MCF 10A (cell line): ENCODE measurements around the gene FOXP4. TPM values are rescaled to one million over a fixed set of nuclear protein-coding genes. Genes with fewer than 3 reads are reported as not detected.

ENCODE experiments used
- BruUV-seq: library from RNA; stranded (reverse); fragments of 400-500 nt; replicated peaks from 2 replicates; lab custom pipeline; 2021; lab: Mats Ljungman, UMichigan
- CTCF ChIA-PET: fragments of 300-600 bp; sonication (Branson Sonifier 250); formaldehyde crosslinking; extraction: SDS; loops from one replicate; lab custom pipeline; 2021; ENCODE audit warnings: antibody characterized with exemption, inconsistent platforms; lab: Yijun Ruan, JAX
- POLR2A ChIA-PET: fragments of 300-600, 350-650 bp; sonication (Branson Sonifier 250); formaldehyde crosslinking; extraction: SDS; loops from one replicate; lab custom pipeline; 2020; ENCODE audit warnings: antibody characterized with exemption, inconsistent platforms; lab: Yijun Ruan, JAX
- DNase-seq: peaks from one replicate; pipeline ENCODE4 v3.0.0-alpha.2; 2018; ENCODE audit not compliant: unreplicated experiment
- H3K27ac Mint-ChIP-seq: one replicate; pipeline ENCODE4 v1.8.0; 2022; ENCODE audit warnings: mild to moderate bottlenecking, low read depth, mixed read lengths; ENCODE audit not compliant: unreplicated experiment
- H3K27me3 Mint-ChIP-seq: one replicate; pipeline ENCODE4 v1.8.0; 2022; ENCODE audit warnings: mixed read lengths; ENCODE audit not compliant: insufficient read depth, unreplicated experiment
- H3K36me3 Mint-ChIP-seq: one replicate; pipeline ENCODE4 v1.8.0; 2022; ENCODE audit warnings: mild to moderate bottlenecking, moderate library complexity, mixed read lengths; ENCODE audit not compliant: insufficient read depth, unreplicated experiment
- H3K4me1 Mint-ChIP-seq: one replicate; pipeline ENCODE4 v1.8.0; 2022; ENCODE audit warnings: mixed read lengths; ENCODE audit not compliant: insufficient read depth, unreplicated experiment
- H3K4me3 Mint-ChIP-seq: one replicate; pipeline ENCODE4 v1.8.0; 2022; ENCODE audit warnings: mild to moderate bottlenecking, moderate library complexity, mixed read lengths; ENCODE audit not compliant: unreplicated experiment
- H3K9me3 Mint-ChIP-seq: one replicate; pipeline ENCODE4 v1.8.0; 2022; ENCODE audit warnings: mixed read lengths; ENCODE audit not compliant: unreplicated experiment
- intact Hi-C: fragments of 100-400 bp; cut with micrococcal nuclease; formaldehyde crosslinking; loops from 2 replicates; pipeline ENCODE4 v1.14.1; 2022
- total RNA-seq: library from RNA; stranded (reverse); gene quantifications from 2 replicates; pipeline ENCODE4 v1.2.3, GENCODE V29; 2022
- TF ChIP-seq, protein P1 (sequence below): fragments of 200-600 bp; IDR thresholded peaks from one replicate; pipeline ENCODE4 v1.8.0; 2022; ENCODE audit warnings: antibody characterized with exemption, mild to moderate bottlenecking; ENCODE audit not compliant: unreplicated experiment

FOXP4 gene
- total RNA-seq, 1 experiment from 2014 or later, result 16.5 TPM

DNA sequence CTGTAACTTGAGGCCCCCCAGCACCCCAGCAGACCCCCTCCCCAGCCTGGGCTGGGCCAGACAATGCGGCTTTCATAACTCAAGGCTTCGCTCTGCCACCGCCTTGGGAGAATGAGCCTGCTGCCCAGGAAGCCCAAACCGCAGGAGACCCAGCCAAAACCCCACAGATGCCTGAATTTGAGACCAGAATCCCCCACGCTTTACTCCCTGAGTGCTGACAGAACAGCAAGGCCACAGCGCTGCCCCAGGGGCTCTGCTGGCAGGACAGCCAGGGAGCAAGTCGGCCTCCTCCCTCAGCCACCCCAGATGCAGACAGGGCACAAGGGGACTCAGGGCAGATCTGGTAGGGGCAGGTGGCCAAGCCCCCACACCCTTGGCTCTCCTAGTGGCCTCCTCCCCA lies 94.2 kb downstream of the FOXP4 start:
- intact Hi-C loops, result no loop called here
- Mint-ChIP-seq H3K27me3 (no peaks in the 10 kb centered on the region), H3K4me1 (peaks cover 23% of the 10 kb centered on the region), H3K27ac (no peak overlapping the region), H3K4me3 (peak overlapping the region; percentile 41), H3K9me3 (no peaks in the 10 kb centered on the region), H3K36me3 (peaks cover 13% of the 10 kb centered on the region)
- no TSS peak for BruUV-seq
- CTCF ChIA-PET, result interaction anchor here (0.7 kb wide), 1 partner anchor 146 kb away, joined by 4 read pairs; no protein-coding TSS in a partner anchor
- TF ChIP-seq, protein P1, sequence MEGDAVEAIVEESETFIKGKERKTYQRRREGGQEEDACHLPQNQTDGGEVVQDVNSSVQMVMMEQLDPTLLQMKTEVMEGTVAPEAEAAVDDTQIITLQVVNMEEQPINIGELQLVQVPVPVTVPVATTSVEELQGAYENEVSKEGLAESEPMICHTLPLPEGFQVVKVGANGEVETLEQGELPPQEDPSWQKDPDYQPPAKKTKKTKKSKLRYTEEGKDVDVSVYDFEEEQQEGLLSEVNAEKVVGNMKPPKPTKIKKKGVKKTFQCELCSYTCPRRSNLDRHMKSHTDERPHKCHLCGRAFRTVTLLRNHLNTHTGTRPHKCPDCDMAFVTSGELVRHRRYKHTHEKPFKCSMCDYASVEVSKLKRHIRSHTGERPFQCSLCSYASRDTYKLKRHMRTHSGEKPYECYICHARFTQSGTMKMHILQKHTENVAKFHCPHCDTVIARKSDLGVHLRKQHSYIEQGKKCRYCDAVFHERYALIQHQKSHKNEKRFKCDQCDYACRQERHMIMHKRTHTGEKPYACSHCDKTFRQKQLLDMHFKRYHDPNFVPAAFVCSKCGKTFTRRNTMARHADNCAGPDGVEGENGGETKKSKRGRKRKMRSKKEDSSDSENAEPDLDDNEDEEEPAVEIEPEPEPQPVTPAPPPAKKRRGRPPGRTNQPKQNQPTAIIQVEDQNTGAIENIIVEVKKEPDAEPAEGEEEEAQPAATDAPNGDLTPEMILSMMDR, result no peak
- no peak for DNase-seq
- POLR2A ChIA-PET, result no interaction called here

DNA sequence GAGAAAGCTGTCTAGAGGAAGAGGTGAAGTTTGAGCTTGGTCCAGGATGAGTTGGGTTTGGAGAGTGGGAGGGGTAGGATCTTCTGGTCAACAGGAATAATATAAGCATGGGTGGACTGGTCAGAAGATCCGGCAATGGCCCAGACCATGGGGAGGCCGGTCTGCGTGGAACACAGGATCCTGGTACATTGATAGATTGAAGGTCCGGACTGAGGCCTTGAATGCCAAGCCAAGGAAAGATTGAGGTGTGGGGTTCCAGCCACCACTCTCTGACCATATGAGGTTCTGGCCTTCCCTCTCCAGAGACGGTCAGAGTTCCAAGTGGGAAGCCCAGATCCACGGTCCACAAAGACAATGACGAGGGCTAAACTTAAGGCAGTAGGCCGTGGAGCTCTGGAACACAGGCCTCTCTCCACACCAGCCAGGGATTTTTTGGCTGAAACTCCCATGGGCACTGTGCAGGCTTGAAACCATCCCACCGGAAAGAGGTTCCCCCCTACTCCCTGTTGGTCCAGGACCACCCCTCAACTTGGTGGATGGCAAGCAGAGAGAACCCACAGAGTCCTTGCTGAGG lies 95.3 kb downstream of the FOXP4 start:
- ChIA-PET CTCF (interaction anchor here (1.7 kb wide), 1 partner anchor 39 kb away, joined by 7 read pairs; no protein-coding TSS in a partner anchor), POLR2A (interaction anchor here (0.6 kb wide), 2 partner anchors 112 to 564 kb away, joined by 3 read pairs; no protein-coding TSS in a partner anchor)
- Mint-ChIP-seq H3K4me1 (peaks cover 26% of the 10 kb centered on the region), H3K36me3 (peaks cover 13% of the 10 kb centered on the region), H3K27me3 (no peaks in the 10 kb centered on the region), H3K9me3 (no peaks in the 10 kb centered on the region), H3K4me3 (no peak overlapping the region), H3K27ac (no peak overlapping the region)
- TSS peak; percentile 4 for BruUV-seq
- TF ChIP-seq, protein P1, result no peak
- intact Hi-C loops, result no loop called here
- DNase-seq, result no peak

DNA sequence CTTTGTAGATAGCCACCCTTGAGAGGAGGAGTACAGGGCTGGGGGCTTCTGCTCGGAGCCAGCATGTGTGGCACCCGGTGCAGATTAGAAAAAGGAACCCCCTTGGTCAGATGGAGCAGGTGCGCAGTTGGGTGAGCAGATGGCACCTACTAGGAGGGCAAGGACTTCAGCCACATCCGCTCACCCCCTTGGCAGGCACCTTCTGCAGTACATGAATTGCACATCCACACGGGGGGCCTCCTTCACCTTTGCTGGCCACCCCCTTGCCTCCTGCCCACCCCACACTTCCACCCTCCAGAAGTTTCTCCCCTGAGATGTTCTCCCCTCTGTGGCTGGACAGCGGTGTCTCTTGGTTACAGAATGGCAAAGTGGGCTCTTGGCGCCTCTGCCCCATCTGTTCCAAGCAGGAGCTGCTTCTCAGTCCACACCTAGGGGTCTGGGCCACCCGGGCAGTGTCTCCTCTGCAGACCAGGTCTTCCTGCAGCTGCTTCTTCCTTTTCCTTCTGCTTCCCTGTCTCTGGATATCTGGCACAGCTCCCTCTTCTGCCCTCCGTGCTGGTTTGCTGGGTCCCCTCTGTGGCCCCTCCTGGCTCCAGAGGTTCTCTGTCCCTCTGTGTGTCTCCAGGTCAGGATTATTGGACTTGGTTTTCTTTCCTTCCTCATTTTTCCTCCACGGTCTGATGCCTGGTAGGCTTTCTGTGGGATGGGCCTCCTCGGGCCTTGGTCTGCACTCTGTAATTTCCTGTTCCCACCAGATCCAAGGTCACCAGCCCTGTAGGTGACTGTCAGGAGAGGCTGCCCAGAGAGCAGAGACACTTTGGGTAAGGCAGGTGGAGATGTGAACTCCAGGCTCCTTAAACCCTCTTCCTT lies 96.1 kb downstream of the FOXP4 start:
- no peaks in the 10 kb centered on the region for H3K9me3 Mint-ChIP-seq
- H3K27ac Mint-ChIP-seq, result no peak overlapping the region
- peaks cover 13% of the 10 kb centered on the region for H3K36me3 Mint-ChIP-seq
- H3K4me1 Mint-ChIP-seq, result peaks cover 26% of the 10 kb centered on the region
- POLR2A ChIA-PET, result interaction anchor here (0.6 kb wide), 3 partner anchors 81 to 181 kb away, joined by 3 read pairs; no protein-coding TSS in a partner anchor
- intact Hi-C loops, result no loop called here
- H3K4me3 Mint-ChIP-seq, result peak overlapping the region; percentile 7
- TF ChIP-seq, protein P1, result no peak
- no TSS peak for BruUV-seq
- H3K27me3 Mint-ChIP-seq, result no peaks in the 10 kb centered on the region
- CTCF ChIA-PET, result interaction anchor here (1.7 kb wide), 1 partner anchor 40 kb away, joined by 7 read pairs; no protein-coding TSS in a partner anchor
- DNase-seq, result no peak
